Activated CD8-positive, alpha-beta memory T cell treated with anti-CD3 and anti-CD28 coated beads, Interleukin-2, amount 50 U/mL, for 1 hour (primary cell): ENCODE measurements around the gene HOXB4.
"Not testable (repeated sequence)": the region's sequence is repeated elsewhere in the genome, so short reads cannot be mapped to it uniquely, and the experiment has no call there.

Source experiments
- DNase-seq: peaks from one replicate; pipeline ENCODE4 v3.0.0-alpha.2; 2020; ENCODE audit errors: extremely low read depth

The HOXB4 gene

GRCh38 chr17:48546924-48547807 is 31.0 kb downstream of the HOXB4 start:
- DNase-seq = no peak

DNA sequence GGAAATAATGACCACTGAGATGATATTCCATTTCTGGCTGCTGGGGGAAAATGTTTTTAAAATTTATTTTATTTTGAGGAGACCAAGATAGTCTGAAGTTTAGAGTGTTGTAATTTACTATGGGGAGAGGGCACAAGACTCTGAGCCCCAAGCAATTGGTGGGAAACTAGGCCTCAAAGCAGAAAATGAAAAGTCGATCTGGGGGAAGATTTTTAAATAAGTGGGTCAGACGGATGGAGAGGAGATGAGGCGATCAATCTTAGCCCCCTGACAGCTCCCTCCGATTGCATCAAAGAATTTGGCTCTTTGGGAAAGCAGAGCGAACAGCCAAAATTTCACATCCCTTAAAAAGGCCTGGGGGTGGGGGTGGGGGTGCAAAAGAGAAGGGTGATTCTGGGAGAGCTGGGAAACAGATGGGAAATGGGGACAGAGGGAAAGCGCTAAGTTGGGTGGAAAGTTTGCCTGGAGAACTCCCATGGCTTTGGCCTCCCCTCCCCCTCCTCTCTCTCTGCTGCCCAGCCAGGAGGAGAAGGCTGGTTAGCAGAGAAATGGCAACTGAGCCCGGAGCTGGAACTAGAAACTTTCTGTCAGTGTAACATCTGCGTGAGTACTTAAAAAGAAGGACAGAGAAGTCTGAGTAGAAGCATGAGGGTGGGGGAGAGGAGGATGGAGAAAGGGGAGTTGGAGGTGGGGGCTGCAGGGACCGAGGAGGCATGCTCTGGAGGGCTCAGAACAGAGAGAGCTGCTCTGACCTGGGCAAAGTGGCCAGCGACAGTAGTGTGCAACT is 31.8 kb downstream of the HOXB4 start:
- DNase-seq = no peak

DNA sequence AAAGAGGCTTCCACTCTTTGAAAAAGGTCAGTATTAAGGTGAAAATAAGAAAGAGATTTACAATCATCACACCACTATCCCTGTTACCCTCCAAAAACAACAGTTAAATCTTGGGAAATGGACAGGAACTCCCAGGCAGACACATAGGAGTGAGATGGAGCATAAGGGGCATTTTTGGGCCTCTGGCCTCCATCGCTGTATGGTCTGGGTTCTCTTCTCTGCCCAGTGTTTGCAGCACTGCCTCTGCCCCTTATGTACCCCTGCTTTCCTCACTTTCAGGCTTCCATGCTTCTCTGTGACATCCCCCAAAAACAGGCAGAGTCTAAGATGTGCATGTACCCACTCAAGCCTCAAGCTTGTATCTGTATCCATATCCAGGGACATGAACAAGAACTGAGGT is 32.6 kb downstream of the HOXB4 start:
- DNase-seq = no peak

DNA sequence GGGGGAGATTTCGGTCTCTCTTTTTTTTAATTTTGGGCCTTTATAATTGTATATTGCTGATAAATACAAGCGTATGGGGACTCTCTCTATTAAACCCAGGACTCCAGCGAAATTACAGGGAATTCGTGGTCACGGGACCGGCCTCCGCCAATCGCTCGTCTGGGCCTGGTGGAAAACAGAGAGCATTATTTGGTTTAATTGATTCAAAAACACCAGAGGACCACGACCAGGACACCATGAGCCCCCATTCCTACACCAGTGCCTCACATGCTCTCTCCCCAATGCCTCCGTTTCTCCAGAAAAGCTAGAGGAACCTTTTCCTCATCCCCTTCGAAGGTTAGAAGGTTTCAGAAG is 33.2 kb downstream of the HOXB4 start, which contains the start of gene HOXB2:
TSS of gene HOXB2 (minus strand) at position 88 of the 354 bp plus-strand sequence. CDS start 198 bp downstream, outside the sequence.
- no peak for DNase-seq

DNA sequence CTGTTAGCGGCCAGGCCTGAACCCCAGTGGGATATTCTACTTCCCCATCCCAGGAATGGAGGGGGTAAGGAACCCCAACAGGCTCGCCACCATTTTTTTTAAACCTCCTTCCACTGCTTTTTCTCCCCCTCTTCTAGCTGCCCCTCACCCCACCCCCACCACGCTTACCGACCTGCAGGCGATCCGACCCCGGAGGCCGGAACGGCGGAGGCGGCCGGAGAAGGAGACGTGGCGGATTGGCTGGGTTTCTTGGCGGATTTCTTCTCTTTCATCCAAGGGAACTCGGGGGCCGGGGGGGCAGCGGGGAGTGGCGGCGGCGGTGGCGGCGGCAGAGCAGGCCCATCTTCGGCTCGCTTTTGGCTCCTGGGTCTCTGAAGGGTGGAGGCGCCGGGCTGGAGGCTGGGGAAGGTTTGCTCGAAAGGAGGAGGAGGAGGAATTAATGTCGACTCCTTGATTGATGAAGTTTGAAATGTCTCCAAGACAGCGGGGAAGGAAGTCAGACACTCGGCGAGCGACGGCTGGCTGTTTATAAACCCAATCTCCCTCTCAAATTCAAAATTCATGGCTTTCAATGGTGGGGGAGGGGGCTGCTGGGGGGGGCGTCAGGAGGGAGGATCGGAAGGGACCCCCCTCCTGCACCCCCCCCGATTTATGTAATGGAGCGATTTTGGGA is 33.7 kb downstream of the HOXB4 start:
- no peak for DNase-seq

- no peak for DNase-seq
Observed at GRCh38 chr17:48543854-48544348, 34.2 kb downstream of the HOXB4 start.

- no peak for DNase-seq
Observed at GRCh38 chr17:48543107-48543853, 34.9 kb downstream of the HOXB4 start.

DNA sequence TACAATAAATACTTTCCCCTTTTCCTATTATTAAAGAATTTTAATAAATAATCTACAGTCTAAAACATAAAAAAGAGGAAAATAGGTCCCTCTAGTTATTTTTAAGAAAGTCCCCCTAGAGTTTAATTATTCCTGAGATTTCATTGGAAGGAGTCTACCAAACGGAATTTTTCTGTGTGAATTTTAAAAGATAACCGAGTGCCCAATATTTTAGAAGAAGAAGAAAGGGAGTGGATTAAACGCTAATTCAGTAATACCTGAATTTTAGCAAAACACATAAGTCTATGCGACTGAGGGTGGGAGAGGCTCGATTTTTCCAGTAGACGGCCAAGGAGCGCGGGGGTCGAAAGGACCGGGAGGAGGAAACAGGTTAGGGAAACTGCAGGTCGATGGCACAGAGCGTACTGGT is 35.4 kb downstream of the HOXB4 start:
- no peak for DNase-seq

GRCh38 chr17:48542114-48542656 is 36.0 kb downstream of the HOXB4 start:
- no peak for DNase-seq

DNA sequence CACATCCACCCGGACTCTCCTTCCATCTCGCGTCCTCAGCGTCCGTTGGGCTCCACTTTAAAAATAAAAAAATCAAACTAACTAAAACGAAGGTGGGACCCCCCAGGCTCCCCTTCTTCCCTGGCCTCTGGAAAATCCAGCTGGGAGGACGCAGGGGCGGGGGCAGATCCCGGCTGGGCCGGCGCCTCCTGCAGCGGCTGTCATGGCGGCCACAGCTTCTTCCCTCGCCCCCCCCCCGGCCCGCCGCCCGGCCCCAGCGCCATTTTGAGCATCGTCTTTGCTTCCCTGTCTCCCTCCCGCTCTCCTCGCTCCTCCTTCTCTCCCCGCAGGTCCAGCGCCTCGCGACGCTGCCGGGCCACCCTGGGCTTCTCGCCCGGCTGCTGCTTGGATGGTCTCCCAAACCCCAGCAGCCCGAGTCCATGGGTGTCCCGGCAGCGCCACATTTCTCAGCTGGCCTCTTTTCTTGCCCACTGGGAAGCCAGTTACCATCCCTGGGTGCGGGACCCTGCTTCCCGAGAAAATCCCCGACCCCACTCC is 36.5 kb downstream of the HOXB4 start:
- no peak for DNase-seq

DNA sequence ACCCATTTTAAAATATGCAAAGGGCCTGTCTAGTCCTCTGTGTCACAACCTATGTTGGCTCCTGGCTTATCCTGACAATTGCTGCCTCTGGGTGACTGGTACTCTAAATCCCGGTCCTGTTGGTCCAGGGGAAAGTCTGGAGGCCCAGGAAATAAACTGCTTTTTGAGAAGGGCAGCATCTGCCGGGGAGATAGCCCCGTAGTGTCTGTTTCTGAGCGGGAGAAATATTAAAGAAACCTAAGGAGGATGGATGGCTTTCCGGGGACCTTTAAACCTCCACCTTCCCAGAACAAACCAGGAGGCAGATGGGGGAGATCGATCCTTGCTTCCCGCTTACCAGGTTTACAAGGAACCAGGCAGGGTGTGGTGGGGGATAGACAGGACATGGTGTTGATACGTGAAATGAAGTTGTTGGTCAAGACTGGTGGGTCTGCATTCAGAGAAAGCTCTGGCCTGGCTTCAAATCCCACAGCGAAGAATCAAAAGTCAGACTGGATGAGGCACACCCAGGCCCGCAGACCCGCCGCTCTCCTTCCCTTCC is 37.0 kb downstream of the HOXB4 start:
- DNase-seq = no peak

DNA sequence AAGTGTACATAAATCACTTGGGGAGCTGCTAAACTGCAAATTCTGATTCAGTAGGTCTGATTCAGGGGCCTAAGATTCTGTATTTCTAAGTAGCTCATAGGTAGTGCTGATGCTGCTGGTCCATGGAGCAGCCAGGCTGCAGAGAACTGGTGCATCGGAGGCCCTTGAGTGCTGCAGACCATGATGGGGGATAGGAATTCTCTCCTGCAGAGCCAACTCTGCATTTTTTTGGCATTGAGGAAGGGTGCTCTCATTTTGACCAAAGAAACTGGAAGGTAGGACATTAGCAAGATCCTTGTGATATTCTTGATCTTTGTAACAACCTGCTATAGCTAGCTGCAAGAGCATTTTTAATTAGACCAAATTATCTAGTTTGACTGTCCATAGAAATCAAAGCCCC is 37.9 kb downstream of the HOXB4 start:
- no peak for DNase-seq

- DNase-seq = no peak
Observed at GRCh38 chr17:48539177-48539576, 39.0 kb downstream of the HOXB4 start.

DNA sequence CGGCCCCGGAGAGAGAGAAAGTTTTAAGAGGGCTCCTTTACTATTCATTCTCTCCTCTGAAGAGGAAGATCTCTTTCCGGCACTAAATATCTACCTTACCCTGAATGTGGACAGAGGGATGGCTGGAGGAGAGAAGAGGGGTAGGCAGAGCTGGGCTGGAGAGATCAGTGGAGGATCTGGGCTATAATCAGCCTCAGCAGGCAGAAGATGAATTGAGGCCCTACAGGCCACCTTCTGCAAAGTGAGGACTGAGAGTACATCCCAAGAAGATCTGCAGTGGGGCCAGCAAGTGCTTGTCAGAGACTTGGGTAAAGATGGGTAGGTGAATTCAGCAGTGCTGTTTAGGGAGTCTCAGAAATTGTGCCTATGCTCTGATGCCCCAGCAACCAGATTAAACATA is 40.8 kb downstream of the HOXB4 start:
- no peak for DNase-seq

GRCh38 chr17:48535793-48536559 is 42.2 kb downstream of the HOXB4 start:
- DNase-seq = not testable (repeated sequence)

GRCh38 chr17:48532261-48532660 is 45.9 kb downstream of the HOXB4 start:
- no peak for DNase-seq

GRCh38 chr17:48530887-48531272 is 47.3 kb downstream of the HOXB4 start, which contains the start of gene HOXB1:
Gene HOXB1 (minus strand): TSS chr17:48531011. CDS start chr17:48530904, 107 bp downstream.
- DNase-seq = no peak

GRCh38 chr17:48530208-48530886 is 47.8 kb downstream of the HOXB4 start:
- DNase-seq = no peak

- no peak for DNase-seq
Observed at GRCh38 chr17:48529683-48530009, 48.5 kb downstream of the HOXB4 start.
